Stimulated activated CD8-positive, alpha-beta memory T cell treated with anti-CD3 and anti-CD28 coated beads, Interleukin-7, amount 100 ng/mL, for 48 hours (primary cell): Measurements from ENCODE around the gene NUTM2D.
"Not testable (repeated sequence)": the region's sequence is repeated elsewhere in the genome, so short reads cannot be mapped to it uniquely, and the experiment has no call there.

Experiments used
- DNase-seq, 2 donors: peaks; one replicate each; pipeline ENCODE4 v3.0.0-alpha.2; 2020; ENCODE audit warnings: low read depth in 1 of 2; ENCODE audit errors: extremely low read depth in 1 of 2

The NUTM2D gene

GRCh38 chr10:87357444-87357843 lies at the start of gene NUTM2D:
TSS of gene NUTM2D (plus strand) at chr10:87357744. CDS start at chr10:87358266, 522 bp downstream.
- DNase-seq, result not testable (repeated sequence)

- not testable (repeated sequence) for DNase-seq
Observed at GRCh38 chr10:87308702-87309101, 48.8 kb upstream of the NUTM2D start.

- DNase-seq, result not testable (repeated sequence)
Observed at GRCh38 chr10:87309657-87310056, 47.9 kb upstream of the NUTM2D start.

- DNase-seq, result not testable (repeated sequence)
Observed at GRCh38 chr10:87311521-87311920, 46.0 kb upstream of the NUTM2D start.

- DNase-seq, result not testable (repeated sequence)
Observed at GRCh38 chr10:87313649-87314359, 43.7 kb upstream of the NUTM2D start.

GRCh38 chr10:87314360-87314973 lies 43.1 kb upstream of the NUTM2D start:
- not testable (repeated sequence) for DNase-seq

- DNase-seq, result not testable (repeated sequence)
Observed at GRCh38 chr10:87321505-87321904, 36.0 kb upstream of the NUTM2D start.

- DNase-seq, result not testable (repeated sequence)
Observed at GRCh38 chr10:87324559-87324958, 33.0 kb upstream of the NUTM2D start.

GRCh38 chr10:87327958-87328357 lies 29.6 kb upstream of the NUTM2D start:
- DNase-seq, result not testable (repeated sequence)

GRCh38 chr10:87329131-87329530 lies 28.4 kb upstream of the NUTM2D start:
- DNase-seq, result not testable (repeated sequence)

- not testable (repeated sequence) for DNase-seq
Observed at GRCh38 chr10:87332687-87333086, 24.9 kb upstream of the NUTM2D start.

- not testable (repeated sequence) for DNase-seq
Observed at GRCh38 chr10:87340411-87340810, 17.1 kb upstream of the NUTM2D start.

GRCh38 chr10:87341546-87342142 lies 15.9 kb upstream of the NUTM2D start:
- DNase-seq, result not testable (repeated sequence)

- DNase-seq, result peak; percentile 68 to 69
Observed at GRCh38 chr10:87342249-87342710, 15.3 kb upstream of the NUTM2D start.

- DNase-seq, result peak; percentile 67 to 71
Observed at GRCh38 chr10:87342711-87343258, 14.8 kb upstream of the NUTM2D start.

- DNase-seq, result not testable (repeated sequence)
Observed at GRCh38 chr10:87345743-87346142, 11.8 kb upstream of the NUTM2D start.

- DNase-seq, result not testable (repeated sequence)
Observed at GRCh38 chr10:87350161-87350560, 7.4 kb upstream of the NUTM2D start.

- DNase-seq, result not testable (repeated sequence)
Observed at GRCh38 chr10:87352825-87353224, 4.7 kb upstream of the NUTM2D start.

GRCh38 chr10:87355110-87355509 lies 2.4 kb upstream of the NUTM2D start:
- not testable (repeated sequence) for DNase-seq

- DNase-seq, result not testable (repeated sequence)
Observed at GRCh38 chr10:87358159-87358558, 615 bp downstream of the NUTM2D start.

GRCh38 chr10:87369514-87370112 lies 12.1 kb downstream of the NUTM2D start:
- DNase-seq, result not testable (repeated sequence)
